HEK293 (cell line): Measurements from ENCODE around the gene NCCRP1.
"Not testable (repeated sequence)": the region's sequence is repeated elsewhere in the genome, so short reads cannot be mapped to it uniquely, and the experiment has no call there.

ENCODE experiments used
- CTCF ChIA-PET: fragments of 350-600 bp; formaldehyde crosslinking; extraction: SDS; loops from one replicate; lab custom pipeline; 2021; ENCODE audit warnings: antibody characterized with exemption; lab: Yijun Ruan, JAX
- POLR2A ChIA-PET: fragments of 300-600 bp; formaldehyde crosslinking; extraction: SDS; loops from one replicate; lab custom pipeline; 2020; ENCODE audit warnings: antibody characterized with exemption, inconsistent platforms; lab: Yijun Ruan, JAX
- H3K27ac ChIP-seq: fragments of 200-500 bp; sonication (Bioruptor generic); 2 replicates; pipeline ENCODE4 v1.5.1; 2014; ENCODE audit warnings: low read depth, low read length, control low read depth, inconsistent platforms; ENCODE audit errors: extremely low read depth
- H3K36me3 ChIP-seq, 2 experiments: fragments of 200-500 bp in 1 of 2; sonication (Bioruptor generic) in 1 of 2; 1 replicate in 1 of 2; 2 replicates in 1 of 2; pipeline ENCODE4 v1.5.1; 2014 to 2017; ENCODE audit warnings: inconsistent platforms in 2 of 2, low read length in 2 of 2; ENCODE audit not compliant: control insufficient read depth in 2 of 2, insufficient read depth in 1 of 2
- H3K4me1 ChIP-seq: fragments of 200-500 bp; sonication (Bioruptor generic); 2 replicates; pipeline ENCODE4 v1.5.1; 2014; ENCODE audit warnings: mild to moderate bottlenecking, low read length, inconsistent platforms; ENCODE audit not compliant: control insufficient read depth, insufficient read depth
- H3K4me3 ChIP-seq: 2 replicates; pipeline ENCODE4 v1.5.1; 2011; ENCODE audit warnings: low read depth, mild to moderate bottlenecking, control low read depth, low read length, moderate library complexity
- H3K9me3 ChIP-seq: fragments of 200-500 bp; sonication (Bioruptor generic); 2 replicates; pipeline ENCODE4 v1.5.1; 2014; ENCODE audit warnings: low read depth, low read length, inconsistent platforms; ENCODE audit not compliant: control insufficient read depth, insufficient read depth
- EGR2 ChIP-seq: fragments of 450-650 bp; formaldehyde crosslinking; IDR thresholded peaks from 2 replicates; pipeline ENCODE4 v1.5.1; 2016; ENCODE audit warnings: low read depth, missing biosample characterization, missing genetic modification characterization
- GFI1B ChIP-seq: fragments of 450-650 bp; formaldehyde crosslinking; IDR thresholded peaks from 2 replicates; pipeline ENCODE4 v1.5.1; 2016; ENCODE audit warnings: missing biosample characterization, missing genetic modification characterization
- GLI4 ChIP-seq: fragments of 450-650 bp; formaldehyde crosslinking; IDR thresholded peaks from 2 replicates; pipeline ENCODE4 v1.5.1; 2016; ENCODE audit warnings: missing biosample characterization, missing genetic modification characterization
- KLF1 ChIP-seq: fragments of 450-650 bp; formaldehyde crosslinking; IDR thresholded peaks from 2 replicates; pipeline ENCODE4 v1.5.1; 2016; ENCODE audit warnings: missing biosample characterization, missing genetic modification characterization
- SP7 ChIP-seq: fragments of 450-650 bp; formaldehyde crosslinking; IDR thresholded peaks from 2 replicates; pipeline ENCODE4 v1.5.1; 2016; ENCODE audit warnings: missing biosample characterization, missing genetic modification characterization
- ZNF121 ChIP-seq: fragments of 450-650 bp; formaldehyde crosslinking; IDR thresholded peaks from 2 replicates; pipeline ENCODE4 v1.5.1; 2016; ENCODE audit warnings: missing biosample characterization, missing genetic modification characterization
- ZNF513 ChIP-seq: fragments of 450-650 bp; IDR thresholded peaks from 2 replicates; pipeline ENCODE4 v1.5.1; 2018; ENCODE audit warnings: missing biosample characterization, missing genetic modification characterization
- ZNF621 ChIP-seq: fragments of 450-650 bp; formaldehyde crosslinking; IDR thresholded peaks from 2 replicates; pipeline ENCODE4 v1.5.1; 2017; ENCODE audit warnings: missing biosample characterization, missing genetic modification characterization
- TF ChIP-seq, protein P1 (sequence below): fragments of 450-650 bp; formaldehyde crosslinking; IDR thresholded peaks from 2 replicates; pipeline ENCODE4 v1.5.1; 2016; ENCODE audit warnings: missing biosample characterization, missing genetic modification characterization

NCCRP1 gene

GRCh38 chr19:39212375-39212742 is 15.6 kb downstream of the NCCRP1 start (continued):
- TF ChIP-seq ZNF513 (tag by site-specific recombination) (no peak), SP7 (peak; percentile 47; the same call in 1 of the 2 replicates), EGR2 (tag by site-specific recombination) (no peak)

- peak; percentile 60; the same call in 1 of the 2 replicates for TF ChIP-seq ZNF121
- POLR2A ChIA-PET, H3K36me3 ChIP-seq, H3K4me3 ChIP-seq, H3K9me3 ChIP-seq, H3K27ac ChIP-seq, H3K4me1 ChIP-seq: not testable (repeated sequence)
- CTCF ChIA-PET = interaction anchor here (0.6 to 5.2 kb wide), 6 partner anchors 10 to 556 kb away, joined by 3 to 25 read pairs (median 4); partner anchors contain the start of gene SYCN
These were observed 18.6 kb downstream of the NCCRP1 start for GRCh38 chr19:39215323-39215722.

DNA sequence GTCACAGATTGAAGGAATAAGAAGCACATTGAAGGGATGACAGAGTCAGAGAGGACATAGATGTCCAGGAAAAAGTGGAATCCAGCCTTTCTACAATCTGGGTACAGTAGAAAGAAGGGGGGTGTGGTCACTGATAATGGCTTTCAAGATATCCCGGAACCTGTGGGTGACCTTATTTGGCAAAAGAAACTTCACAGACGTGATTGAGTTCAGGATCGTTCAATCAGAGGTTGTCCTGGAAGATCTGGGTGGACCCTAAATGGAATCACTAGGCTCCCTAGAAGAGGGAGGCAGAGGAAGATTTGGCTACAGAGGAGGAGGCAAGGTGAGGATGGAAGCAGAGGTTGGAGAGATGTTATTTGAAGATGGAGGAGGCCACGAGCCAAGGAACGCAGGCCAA is 20.3 kb downstream of the NCCRP1 start:
- ChIA-PET CTCF (interaction anchor here (0.6 to 5.2 kb wide), 3 partner anchors 26 to 114 kb away, joined by 3 to 25 read pairs (median 3); no protein-coding TSS in a partner anchor), POLR2A (no interaction called here)
- TF ChIP-seq GLI4 (tag by site-specific recombination) = no peak
- TF ChIP-seq GFI1B (tag by site-specific recombination) = 0 out of 2 replicates have a peak, but pooled peaks have one; percentile 6

DNA sequence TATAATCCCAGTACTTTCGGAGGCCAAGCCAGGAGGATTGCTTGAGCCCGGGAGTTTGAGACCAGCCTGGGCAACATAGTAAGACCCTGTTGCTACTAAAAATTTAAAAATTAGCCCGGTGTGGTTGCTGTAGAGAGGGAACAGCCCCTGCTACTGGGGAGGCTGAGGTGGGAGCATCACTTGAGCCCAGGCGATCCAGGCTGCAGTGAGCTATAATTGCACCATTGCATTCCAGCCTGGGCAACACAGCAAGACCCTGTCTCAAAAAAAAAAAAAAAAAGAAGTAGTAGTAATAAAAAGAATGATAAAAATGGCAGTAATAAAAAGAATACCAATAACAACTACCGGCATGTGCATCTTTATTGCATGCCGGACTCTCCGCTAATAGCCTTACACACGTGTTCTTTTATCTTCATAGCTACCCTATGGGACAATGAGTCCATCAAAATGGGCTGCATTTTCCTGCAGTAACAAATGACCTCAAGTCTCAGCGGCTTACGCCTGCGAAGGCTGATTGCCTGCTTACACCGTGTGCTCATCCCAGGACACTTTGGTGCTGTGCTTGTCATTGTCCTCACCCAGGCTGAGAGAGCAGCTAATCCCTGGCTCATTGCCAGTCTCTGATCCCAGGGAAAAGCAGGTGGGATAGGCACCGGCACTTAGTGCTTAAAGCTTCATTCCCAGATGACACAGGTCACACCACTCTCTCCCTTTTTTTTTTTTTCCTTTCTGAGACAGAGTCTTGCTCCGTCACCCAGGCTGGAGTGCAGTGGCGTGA is 21.7 kb downstream of the NCCRP1 start:
- Histone ChIP-seq H3K4me3 (no peak overlapping the region), H3K4me1 (no peaks in the 10 kb centered on the region), H3K9me3 (peaks cover 2% of the 10 kb centered on the region; the same call in 1 of the 2 replicates), H3K36me3 (no peaks in the 10 kb centered on the region; a peak in 1 of 3 replicates), H3K27ac (no peak overlapping the region)
- ChIA-PET CTCF (interaction anchor here (0.6 to 5.2 kb wide), 8 partner anchors 32 to 1158 kb away, joined by 3 to 25 read pairs (median 3); no protein-coding TSS in a partner anchor), POLR2A (no interaction called here)
- TF ChIP-seq ZNF621 (tag by site-specific recombination) (0 out of 2 replicates have a peak, but pooled peaks have one; percentile 31), ZNF121 (peak; percentile 87), ZNF513 (tag by site-specific recombination) (no peak)
- TF ChIP-seq, protein P1, sequence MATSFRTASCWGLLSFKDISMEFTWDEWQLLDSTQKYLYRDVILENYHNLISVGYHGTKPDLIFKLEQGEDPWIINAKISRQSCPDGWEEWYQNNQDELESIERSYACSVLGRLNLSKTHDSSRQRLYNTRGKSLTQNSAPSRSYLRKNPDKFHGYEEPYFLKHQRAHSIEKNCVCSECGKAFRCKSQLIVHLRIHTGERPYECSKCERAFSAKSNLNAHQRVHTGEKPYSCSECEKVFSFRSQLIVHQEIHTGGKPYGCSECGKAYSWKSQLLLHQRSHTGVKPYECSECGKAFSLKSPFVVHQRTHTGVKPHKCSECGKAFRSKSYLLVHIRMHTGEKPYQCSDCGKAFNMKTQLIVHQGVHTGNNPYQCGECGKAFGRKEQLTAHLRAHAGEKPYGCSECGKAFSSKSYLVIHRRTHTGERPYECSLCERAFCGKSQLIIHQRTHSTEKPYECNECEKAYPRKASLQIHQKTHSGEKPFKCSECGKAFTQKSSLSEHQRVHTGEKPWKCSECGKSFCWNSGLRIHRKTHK = peak; percentile 83

More for the DNA sequence above, 20.3 kb downstream of the NCCRP1 start:
- Histone ChIP-seq H3K36me3 (no peaks in the 10 kb centered on the region; a peak in 1 of 3 replicates), H3K4me1 (no peaks in the 10 kb centered on the region), H3K9me3 (peaks cover 2% of the 10 kb centered on the region; the same call in 1 of the 2 replicates), H3K4me3 (no peak overlapping the region), H3K27ac (no peak overlapping the region)

- H3K36me3 ChIP-seq, H3K27ac ChIP-seq, POLR2A ChIA-PET, H3K4me1 ChIP-seq, H3K4me3 ChIP-seq, H3K9me3 ChIP-seq: not testable (repeated sequence)
- CTCF ChIA-PET = interaction anchor here (0.7 to 5.2 kb wide), 6 partner anchors 31 to 193 kb away, joined by 3 to 25 read pairs (median 3); no protein-coding TSS in a partner anchor
- TF ChIP-seq KLF1 = 0 out of 2 replicates have a peak, but pooled peaks have one; percentile 11
These were observed 22.3 kb downstream of the NCCRP1 start for GRCh38 chr19:39219108-39219507.
